Skin epidermis (tissue), 12 donors: ENCODE measurements around the gene JPT2.

Experiments used
- H3K27ac ChIP-seq, 21 experiments: fragments of 200-600 bp; sonication (generic) in 11 of 21; one replicate each; pipeline ENCODE4 v1.5.0; 2020; ENCODE audit warnings: mild to moderate bottlenecking in 3 of 21, inconsistent platforms in 2 of 21, moderate library complexity in 2 of 21
- H3K4me3 ChIP-seq, 7 experiments: fragments of 200-600 bp; sonication (generic) in 2 of 7; one replicate each; pipeline ENCODE4 v1.5.0; 2020; ENCODE audit warnings: inconsistent platforms in 2 of 7, mild to moderate bottlenecking in 2 of 7, moderate library complexity in 1 of 7

Gene JPT2

GRCh38 chr16:1745900-1746692 lies 68.0 kb downstream of the JPT2 start:
- H3K27ac ChIP-seq: peak overlapping the region in 4 of 21 experiments; percentile 11 to 68 (median 36)

DNA sequence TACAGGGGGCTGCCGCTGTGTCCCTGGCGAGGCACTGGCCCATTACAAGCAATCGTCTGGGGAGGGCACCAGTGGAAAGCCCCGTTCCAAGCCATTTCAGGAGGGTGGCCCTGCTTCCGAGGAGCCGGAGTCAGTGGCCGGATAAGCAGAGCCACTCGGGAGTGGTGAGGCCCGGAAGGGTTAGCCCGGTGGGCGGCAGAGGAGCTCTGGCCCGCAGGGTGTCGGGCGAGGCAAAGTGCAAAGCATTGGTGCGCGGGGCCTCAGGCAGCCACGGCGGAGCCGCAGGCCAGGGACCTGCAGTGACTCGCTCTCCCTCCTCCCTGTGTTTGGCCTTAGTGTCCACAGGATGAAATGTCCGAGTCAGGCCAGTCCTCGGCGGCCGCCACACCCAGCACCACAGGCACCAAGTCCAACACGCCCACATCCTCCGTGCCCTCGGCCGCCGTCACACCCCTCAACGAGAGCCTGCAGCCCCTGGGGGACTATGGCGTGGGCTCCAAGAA lies 68.7 kb downstream of the JPT2 start:
- Histone ChIP-seq H3K4me3 (no peak overlapping the region), H3K27ac (peak overlapping the region in 1 of 21 experiments; percentile 68)

More at GRCh38 chr16:1745900-1746692, 68.0 kb downstream of the JPT2 start:
- no peak overlapping the region for H3K4me3 ChIP-seq

GRCh38 chr16:1747934-1748333 lies 69.9 kb downstream of the JPT2 start:
- no peak overlapping the region for H3K4me3 ChIP-seq

GRCh38 chr16:1749152-1750117 lies 71.4 kb downstream of the JPT2 start:
- Histone ChIP-seq H3K4me3 (no peak overlapping the region), H3K27ac (no peak overlapping the region)

More at GRCh38 chr16:1747934-1748333, 69.9 kb downstream of the JPT2 start:
- H3K27ac ChIP-seq: no peak overlapping the region
